H9 (cell line): ENCODE results near the gene INTS7. TPM values are rescaled to one million over a fixed set of nuclear protein-coding genes. Genes with fewer than 3 reads are reported as not detected.

Experiments
- DNase-seq: peaks from one replicate; pipeline ENCODE4 v3.0.0-alpha.2; 2017
- H2AFZ ChIP-seq: one replicate; pipeline ENCODE4 v1.6.1; 2013; ENCODE audit warnings: mild to moderate bottlenecking, low read length, control low read depth, moderate library complexity
- H2AK5ac ChIP-seq: 2 replicates; pipeline ENCODE4 v1.6.1; 2013; ENCODE audit warnings: low read length, control low read depth, mixed read lengths; ENCODE audit not compliant: insufficient read length
- H2BK120ac ChIP-seq: one replicate; pipeline ENCODE4 v1.6.1; 2013; ENCODE audit warnings: low read depth, mild to moderate bottlenecking, low read length, control low read depth, inconsistent platforms; ENCODE audit not compliant: poor library complexity, severe bottlenecking
- H2BK12ac ChIP-seq: 2 replicates; pipeline ENCODE4 v1.6.1; 2013; ENCODE audit warnings: low read length, control low read depth, mixed read lengths, low read depth; ENCODE audit not compliant: insufficient read length
- H2BK15ac ChIP-seq: 2 replicates; pipeline ENCODE4 v1.6.1; 2013; ENCODE audit warnings: low read depth, low read length, control low read depth
- H2BK20ac ChIP-seq: one replicate; pipeline ENCODE4 v1.6.1; 2013; ENCODE audit warnings: low read depth, mild to moderate bottlenecking, low read length, control low read depth, inconsistent platforms; ENCODE audit not compliant: poor library complexity, severe bottlenecking
- H2BK5ac ChIP-seq: 2 replicates; pipeline ENCODE4 v1.6.1; 2013; ENCODE audit warnings: low read length, control low read depth, mixed read lengths; ENCODE audit not compliant: insufficient read length
- H3K14ac ChIP-seq: 2 replicates; pipeline ENCODE4 v1.6.1; 2013; ENCODE audit warnings: low read length, control low read depth; ENCODE audit not compliant: insufficient read depth
- H3K18ac ChIP-seq: 2 replicates; pipeline ENCODE4 v1.6.1; 2013; ENCODE audit warnings: low read depth, mild to moderate bottlenecking, mixed read lengths, low read length, control low read depth; ENCODE audit not compliant: insufficient read length
- H3K23ac ChIP-seq: 2 replicates; pipeline ENCODE4 v1.6.1; 2013; ENCODE audit warnings: low read length, control low read depth, mixed read lengths, low read depth; ENCODE audit not compliant: insufficient read length
- H3K23me2 ChIP-seq: 2 replicates; pipeline ENCODE4 v1.6.1; 2013; ENCODE audit warnings: low read depth, mild to moderate bottlenecking, mixed read lengths, low read length, control low read depth; ENCODE audit not compliant: insufficient read length, poor library complexity, severe bottlenecking
- H3K27ac ChIP-seq: 2 replicates; pipeline ENCODE4 v1.5.1; 2013; ENCODE audit warnings: low read length, control low read depth, mixed read lengths, low read depth; ENCODE audit not compliant: insufficient read length
- H3K27me3 ChIP-seq: 2 replicates; pipeline ENCODE4 v1.6.1; 2013; ENCODE audit warnings: low read length, control low read depth, inconsistent platforms; ENCODE audit not compliant: insufficient read depth
- H3K4ac ChIP-seq: 2 replicates; pipeline ENCODE4 v1.6.1; 2013; ENCODE audit warnings: low read depth, mild to moderate bottlenecking, control low read depth, inconsistent platforms, low read length, moderate library complexity
- H3K4me1 ChIP-seq: 2 replicates; pipeline ENCODE4 v1.6.1; 2013; ENCODE audit warnings: low read length, control low read depth, inconsistent platforms; ENCODE audit not compliant: insufficient read depth
- H3K4me2 ChIP-seq: 2 replicates; pipeline ENCODE4 v1.6.1; 2013; ENCODE audit warnings: low read length, control low read depth, mixed read lengths; ENCODE audit not compliant: insufficient read length, insufficient read depth
- H3K56ac ChIP-seq: 2 replicates; pipeline ENCODE4 v1.6.1; 2013; ENCODE audit warnings: low read depth, mild to moderate bottlenecking, mixed read lengths, low read length, control low read depth; ENCODE audit not compliant: insufficient read length
- H3K79me1 ChIP-seq: 2 replicates; pipeline ENCODE4 v1.6.1; 2013; ENCODE audit warnings: low read depth, mild to moderate bottlenecking, moderate library complexity, low read length, control low read depth, inconsistent platforms; ENCODE audit not compliant: insufficient read depth, poor library complexity, severe bottlenecking
- H3K79me2 ChIP-seq: 2 replicates; pipeline ENCODE4 v1.6.1; 2013; ENCODE audit warnings: low read length, control low read depth, inconsistent platforms; ENCODE audit not compliant: insufficient read depth
- H3K9ac ChIP-seq: 2 replicates; pipeline ENCODE4 v1.6.1; 2013; ENCODE audit warnings: low read length, control low read depth, mixed read lengths; ENCODE audit not compliant: insufficient read length; ENCODE audit errors: extremely low read depth
- H3K9me3 ChIP-seq: one replicate; pipeline ENCODE4 v1.6.1; 2013; ENCODE audit warnings: low read depth, low read length, inconsistent platforms; ENCODE audit not compliant: control insufficient read depth
- H3T11ph ChIP-seq: one replicate; pipeline ENCODE4 v1.6.1; 2013; ENCODE audit warnings: mild to moderate bottlenecking, low read length, control low read depth, inconsistent platforms
- H4K20me1 ChIP-seq: one replicate; pipeline ENCODE4 v1.6.1; 2013; ENCODE audit not compliant: control insufficient read depth, insufficient read length, insufficient read depth
- H4K5ac ChIP-seq: 2 replicates; pipeline ENCODE4 v1.6.1; 2013; ENCODE audit warnings: low read depth, mild to moderate bottlenecking, mixed read lengths, low read length, control low read depth; ENCODE audit not compliant: insufficient read length
- H4K8ac ChIP-seq: replicated peaks from 2 replicates; pipeline ENCODE4 v1.6.1; 2013; ENCODE audit warnings: low read length, control low read depth, mixed read lengths, low read depth; ENCODE audit not compliant: insufficient read length
- H4K91ac ChIP-seq: 2 replicates; pipeline ENCODE4 v1.6.1; 2013; ENCODE audit warnings: low read depth, mild to moderate bottlenecking, moderate library complexity, mixed read lengths, low read length, control low read depth; ENCODE audit not compliant: insufficient read length
- H3K27ac Mint-ChIP-seq, 3 experiments: 2 replicates in 2 of 3; 3 replicates in 1 of 3; pipeline ENCODE4 v1.8.0; 2020 to 2021; ENCODE audit warnings: mixed read lengths in 3 of 3, mild to moderate bottlenecking in 1 of 3, moderate library complexity in 1 of 3
- H3K27me3 Mint-ChIP-seq: 2 replicates; pipeline ENCODE4 v1.8.0; 2021; ENCODE audit warnings: low read depth, mild to moderate bottlenecking, moderate library complexity, mixed read lengths
- H3K36me3 Mint-ChIP-seq, 3 experiments: 2 replicates in 2 of 3; 3 replicates in 1 of 3; pipeline ENCODE4 v1.8.0; 2020 to 2021; ENCODE audit warnings: low read depth in 3 of 3, mixed read lengths in 3 of 3; ENCODE audit not compliant: insufficient read depth in 1 of 3
- H3K4me1 Mint-ChIP-seq, 2 experiments: 2 replicates each; pipeline ENCODE4 v1.8.0; 2020; ENCODE audit warnings: mixed read lengths in 2 of 2
- H3K4me3 Mint-ChIP-seq, 2 experiments: 2 replicates in 1 of 2; 3 replicates in 1 of 2; pipeline ENCODE4 v1.8.0; 2020 to 2021; ENCODE audit warnings: mild to moderate bottlenecking in 2 of 2, mixed read lengths in 2 of 2, moderate library complexity in 1 of 2
- H3K9me3 Mint-ChIP-seq, 2 experiments: 2 replicates in 1 of 2; 3 replicates in 1 of 2; pipeline ENCODE4 v1.8.0; 2020; ENCODE audit warnings: mild to moderate bottlenecking in 2 of 2, mixed read lengths in 2 of 2, moderate library complexity in 1 of 2
- CTCF ChIP-seq: fragments of 200-600 bp; sonication (generic); conservative IDR thresholded peaks from 3 replicates; pipeline ENCODE4 v1.8.0; 2021; ENCODE audit warnings: antibody characterized with exemption, mild to moderate bottlenecking
- WGBS: extraction: QIAGEN DNeasy Blood & Tissue Kit; methylation state at CpG from one replicate; pipeline ENCODE4 v1.1.7; 2013; ENCODE audit warnings: missing lambda C conversion rate, low lambda C conversion rate, mixed read lengths; ENCODE audit not compliant: insufficient read length; ENCODE audit errors: extremely low coverage; 5-methylcytosine and 5-hydroxymethylcytosine counted together
- total RNA-seq: library from RNA; stranded (reverse); gene quantifications from 2 replicates; pipeline ENCODE4 v1.2.1, GENCODE V29; 2021

Gene INTS7
- total RNA-seq, 1 experiment from 2014 or later = 32.3 TPM

- Histone ChIP-seq H3K4me1 (no peaks in the 10 kb centered on the region), H3T11ph (no peak overlapping the region), H2BK15ac (no peak overlapping the region), H4K91ac (no peak overlapping the region), H3K4ac (no peak overlapping the region), H3K18ac (no peak overlapping the region), H3K4me2 (no peak overlapping the region), H4K5ac (no peak overlapping the region), H3K14ac (no peak overlapping the region), H3K9ac (no peak overlapping the region), H2AK5ac (no peak overlapping the region), H3K27ac (no peak overlapping the region), H3K23me2 (no peaks in the 10 kb centered on the region), H2BK5ac (no peak overlapping the region), H4K20me1 (no peaks in the 10 kb centered on the region), H3K79me1 (peaks cover 4% of the 10 kb centered on the region), H2BK12ac (no peak overlapping the region), H3K23ac (no peak overlapping the region), H4K8ac (no peak overlapping the region), H2BK120ac (no peak overlapping the region), H3K9me3 (no peaks in the 10 kb centered on the region), H2AFZ (no peak overlapping the region), H2BK20ac (no peak overlapping the region), H3K56ac (no peak overlapping the region), H3K27me3 (no peaks in the 10 kb centered on the region), H3K79me2 (peaks cover 5% of the 10 kb centered on the region; the same call in 1 of the 2 replicates)
- WGBS = no CpG with 5 or more reads among the region's 1 CpG
- no peak for TF ChIP-seq CTCF
- Mint-ChIP-seq H3K27ac (no peak overlapping the region), H3K4me3 (no peak overlapping the region), H3K4me1 (peaks cover 2 to 7% of the 10 kb centered on the region in 2 experiments; a peak in 2 of 4 replicates), H3K36me3 (peaks cover 34 to 62% (median 55%) of the 10 kb centered on the region in 3 experiments; a peak in 6 of 7 replicates), H3K27me3 (no peaks in the 10 kb centered on the region; the same call in 1 of the 2 replicates), H3K9me3 (no peaks in the 10 kb centered on the region)
- DNase-seq = no peak
Measured at GRCh38 chr1:212044851-212045250, 9.5 kb upstream of the INTS7 start.
